ENCODE measurements around the gene SLX9. TPM values are rescaled to one million over a fixed set of nuclear protein-coding genes. Genes with fewer than 3 reads are reported as not detected.
A peak's percentile ranks its signal among the peaks of the same experiment; 100 is the strongest.

Gene SLX9
- total and polyA plus RNA-seq, 5 donors from 2014 or later: 7.6 to 21.8 (median 10.1) TPM

DNA sequence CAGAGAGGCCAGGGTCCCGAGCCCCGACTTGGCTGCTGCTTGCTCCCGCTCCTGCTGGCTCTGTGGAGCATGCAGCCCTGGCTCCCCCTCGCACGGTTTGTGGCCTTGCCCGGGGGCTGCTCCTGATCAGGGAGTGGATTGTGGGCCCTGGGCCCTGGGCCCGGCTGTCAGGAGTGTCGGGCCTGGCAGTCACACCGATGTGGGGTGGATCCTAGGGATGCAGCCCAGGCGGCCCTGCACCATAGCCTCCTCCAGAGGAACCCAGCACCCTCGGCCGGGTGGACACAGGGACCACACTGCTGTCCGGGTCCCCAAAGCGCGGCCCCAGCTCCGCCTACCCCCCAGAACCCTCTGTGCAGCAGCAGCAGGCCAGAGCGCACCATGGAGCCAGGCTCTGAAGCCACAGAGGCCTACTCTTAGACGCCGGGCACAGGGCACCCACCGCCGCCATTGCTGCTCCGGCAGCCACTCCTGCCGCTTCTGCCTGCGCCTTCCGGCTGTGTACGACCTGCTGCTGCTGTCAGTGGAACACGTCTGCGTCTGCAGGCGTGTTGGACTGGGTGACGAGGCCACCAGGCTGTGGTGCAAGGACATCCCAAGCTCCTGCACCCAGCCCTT is 9.4 kb downstream of the SLX9 start:
- Histone ChIP-seq H3K27ac (ENCODE audit: insufficient read depth, low read length, poor library complexity, severe bottlenecking) (no peak overlapping the region), H3K4me3 (ENCODE audit: low read depth, low read length) (no peak overlapping the region), H3K4me1 (ENCODE audit: control insufficient read depth, insufficient read depth, low read length, poor library complexity, severe bottlenecking) (peaks cover 10% of the 10 kb centered on the region), H3K36me3 (ENCODE audit: control insufficient read depth, insufficient read depth, low read length) (peaks cover 17% of the 10 kb centered on the region), H3K9me3 (ENCODE audit: control insufficient read depth in 2 of 2, low read length in 2 of 2) (no peaks in the 10 kb centered on the region), H3K27me3 (ENCODE audit: control insufficient read depth, insufficient read depth, low read length) (no peaks in the 10 kb centered on the region)
- Mint-ChIP-seq H3K9me3 (no peaks in the 10 kb centered on the region), H3K36me3 (peaks cover 4% of the 10 kb centered on the region), H3K4me3 (peak overlapping the region in 1 of 4 donors; percentile 63), H3K4me1 (peaks cover 0 to 28% (median 7%) of the 10 kb centered on the region in 4 donors), H3K27ac (no peak overlapping the region), H3K27me3 (no peaks in the 10 kb centered on the region)
- no peak for DNase-seq
- ATAC-seq (ENCODE audit: low read depth in 2 of 2): no peak

DNA sequence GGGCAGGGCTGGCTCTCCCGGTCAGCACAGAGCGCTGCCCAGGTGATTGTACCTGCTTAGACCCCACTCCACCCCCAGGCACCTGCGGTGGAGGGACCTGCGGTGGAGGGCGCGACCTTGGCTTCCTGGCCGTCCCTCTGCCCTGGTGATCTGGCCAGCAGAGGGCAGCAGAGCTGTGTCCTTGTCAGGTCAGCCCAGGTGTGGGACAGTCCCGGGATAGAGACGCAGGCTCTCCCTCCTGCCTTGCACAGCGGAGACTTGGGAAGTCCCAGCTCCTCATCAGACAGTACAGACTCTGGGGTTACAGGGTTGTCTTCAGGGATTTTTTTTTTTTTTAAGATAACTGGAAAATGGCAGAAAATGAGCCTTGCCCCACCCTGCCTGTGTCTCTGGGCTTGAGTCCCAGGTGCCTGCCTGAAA is 10.0 kb downstream of the SLX9 start:
- no peaks in the 10 kb centered on the region for H3K27me3 Mint-ChIP-seq
- H3K27ac Mint-ChIP-seq: no peak overlapping the region
- H3K9me3 Mint-ChIP-seq: no peaks in the 10 kb centered on the region
- H3K4me1 ChIP-seq (ENCODE audit: control insufficient read depth, insufficient read depth, low read length, poor library complexity, severe bottlenecking): peaks cover 10% of the 10 kb centered on the region
- no peaks in the 10 kb centered on the region for H3K27me3 ChIP-seq (ENCODE audit: control insufficient read depth, insufficient read depth, low read length)
- no peak overlapping the region for H3K4me3 ChIP-seq (ENCODE audit: low read depth, low read length)
- peak overlapping the region in 1 of 4 donors; percentile 63 for H3K4me3 Mint-ChIP-seq
- peaks cover 15% of the 10 kb centered on the region for H3K36me3 ChIP-seq (ENCODE audit: control insufficient read depth, insufficient read depth, low read length)
- H3K4me1 Mint-ChIP-seq: peaks cover 0 to 27% (median 6%) of the 10 kb centered on the region in 4 donors
- no peak overlapping the region for H3K27ac ChIP-seq (ENCODE audit: insufficient read depth, low read length, poor library complexity, severe bottlenecking)
- DNase-seq (peak; percentile 72 to 75 (median 75)), ATAC-seq (ENCODE audit: low read depth in 2 of 2) (peak; percentile 75 to 85)
- peaks cover 2% of the 10 kb centered on the region for H3K36me3 Mint-ChIP-seq
- no peaks in the 10 kb centered on the region for H3K9me3 ChIP-seq (ENCODE audit: control insufficient read depth in 2 of 2, low read length in 2 of 2)

DNA sequence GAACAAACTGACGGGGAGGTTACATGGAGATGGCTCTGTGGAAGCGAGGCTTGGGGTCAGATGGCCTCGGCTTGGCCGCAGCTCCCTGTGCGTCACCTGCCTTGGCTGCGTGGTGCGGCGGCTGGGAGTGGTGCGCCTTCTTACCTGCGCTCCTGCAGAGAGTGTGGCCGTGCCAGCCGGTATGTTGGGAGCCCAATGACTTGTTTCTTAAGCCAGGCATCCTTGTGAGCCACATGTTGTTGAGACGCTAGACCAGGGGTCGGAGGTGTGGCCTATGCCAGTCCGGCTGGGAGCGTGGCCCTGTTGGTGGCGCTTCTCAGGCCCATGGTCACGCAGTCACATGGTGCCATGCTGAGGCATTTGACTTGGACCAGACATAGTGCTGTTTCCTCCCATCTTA is 10.5 kb downstream of the SLX9 start:
- peaks cover 11% of the 10 kb centered on the region for H3K36me3 ChIP-seq (ENCODE audit: control insufficient read depth, insufficient read depth, low read length)
- no peak overlapping the region for H3K4me3 Mint-ChIP-seq

DNA sequence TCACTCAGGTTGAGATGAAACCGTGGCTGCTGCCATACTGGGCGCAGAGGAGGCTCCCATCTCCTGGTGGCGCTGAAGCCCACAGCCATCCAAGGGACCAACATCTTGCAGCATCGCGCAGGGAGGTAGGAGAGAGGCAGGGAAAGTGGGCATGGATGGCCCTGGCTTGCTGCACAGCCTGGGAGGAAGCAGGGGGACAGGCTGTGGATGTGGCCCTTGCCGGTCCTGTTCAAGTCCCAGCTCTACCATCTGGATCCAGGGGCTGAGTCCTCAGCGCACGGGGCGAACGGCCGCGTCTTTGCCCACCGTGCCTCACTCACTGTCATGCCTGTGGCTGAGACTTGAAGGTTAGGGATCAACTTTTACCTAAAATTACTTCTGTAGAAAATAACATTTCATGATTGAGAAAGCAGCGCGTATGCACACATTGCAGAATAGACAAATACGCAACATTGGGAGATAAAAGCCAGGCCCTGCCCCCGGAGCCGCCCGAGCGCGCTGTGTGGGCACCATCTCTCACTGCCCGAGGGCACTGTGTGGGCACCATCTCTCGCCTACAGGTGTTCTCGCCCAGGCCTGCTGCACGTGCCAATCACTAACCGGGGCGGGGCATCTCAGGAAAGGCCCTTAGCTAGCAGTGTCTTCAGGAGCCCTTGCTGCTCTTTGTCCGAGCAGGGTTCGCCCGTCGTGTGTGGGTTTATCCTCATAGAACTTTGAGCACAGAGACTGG is 11.5 kb downstream of the SLX9 start:
- peaks cover 0 to 26% (median 6%) of the 10 kb centered on the region in 4 donors for H3K4me1 Mint-ChIP-seq
- no peaks in the 10 kb centered on the region for H3K9me3 Mint-ChIP-seq
- H3K27me3 Mint-ChIP-seq: no peaks in the 10 kb centered on the region
- H3K4me1 ChIP-seq (ENCODE audit: control insufficient read depth, insufficient read depth, low read length, poor library complexity, severe bottlenecking): peaks cover 10% of the 10 kb centered on the region
- H3K36me3 Mint-ChIP-seq: peaks cover 10% of the 10 kb centered on the region
- ATAC-seq (ENCODE audit: low read depth in 2 of 2) (no peak), DNase-seq (no peak)
- no peak overlapping the region for H3K4me3 Mint-ChIP-seq
- H3K27me3 ChIP-seq (ENCODE audit: control insufficient read depth, insufficient read depth, low read length): no peaks in the 10 kb centered on the region
- no peak overlapping the region for H3K27ac ChIP-seq (ENCODE audit: insufficient read depth, low read length, poor library complexity, severe bottlenecking)
- peaks cover 10% of the 10 kb centered on the region for H3K36me3 ChIP-seq (ENCODE audit: control insufficient read depth, insufficient read depth, low read length)
- H3K4me3 ChIP-seq (ENCODE audit: low read depth, low read length): no peak overlapping the region
- H3K9me3 ChIP-seq (ENCODE audit: control insufficient read depth in 2 of 2, low read length in 2 of 2): no peaks in the 10 kb centered on the region
- no peak overlapping the region for H3K27ac Mint-ChIP-seq

More for the DNA sequence above, 10.5 kb downstream of the SLX9 start:
- no peak overlapping the region for H3K27ac ChIP-seq (ENCODE audit: insufficient read depth, low read length, poor library complexity, severe bottlenecking)
- peaks cover 0 to 26% (median 6%) of the 10 kb centered on the region in 4 donors for H3K4me1 Mint-ChIP-seq
- no peak for DNase-seq
- H3K9me3 ChIP-seq (ENCODE audit: control insufficient read depth in 2 of 2, low read length in 2 of 2): no peaks in the 10 kb centered on the region
- H3K4me3 ChIP-seq (ENCODE audit: low read depth, low read length): no peak overlapping the region
- peaks cover 2% of the 10 kb centered on the region for H3K36me3 Mint-ChIP-seq
- H3K27ac Mint-ChIP-seq: no peak overlapping the region
- no peak for ATAC-seq (ENCODE audit: low read depth in 2 of 2)
- no peaks in the 10 kb centered on the region for H3K27me3 Mint-ChIP-seq
- H3K27me3 ChIP-seq (ENCODE audit: control insufficient read depth, insufficient read depth, low read length): no peaks in the 10 kb centered on the region
- H3K9me3 Mint-ChIP-seq: no peaks in the 10 kb centered on the region
- H3K4me1 ChIP-seq (ENCODE audit: control insufficient read depth, insufficient read depth, low read length, poor library complexity, severe bottlenecking): peaks cover 10% of the 10 kb centered on the region

DNA sequence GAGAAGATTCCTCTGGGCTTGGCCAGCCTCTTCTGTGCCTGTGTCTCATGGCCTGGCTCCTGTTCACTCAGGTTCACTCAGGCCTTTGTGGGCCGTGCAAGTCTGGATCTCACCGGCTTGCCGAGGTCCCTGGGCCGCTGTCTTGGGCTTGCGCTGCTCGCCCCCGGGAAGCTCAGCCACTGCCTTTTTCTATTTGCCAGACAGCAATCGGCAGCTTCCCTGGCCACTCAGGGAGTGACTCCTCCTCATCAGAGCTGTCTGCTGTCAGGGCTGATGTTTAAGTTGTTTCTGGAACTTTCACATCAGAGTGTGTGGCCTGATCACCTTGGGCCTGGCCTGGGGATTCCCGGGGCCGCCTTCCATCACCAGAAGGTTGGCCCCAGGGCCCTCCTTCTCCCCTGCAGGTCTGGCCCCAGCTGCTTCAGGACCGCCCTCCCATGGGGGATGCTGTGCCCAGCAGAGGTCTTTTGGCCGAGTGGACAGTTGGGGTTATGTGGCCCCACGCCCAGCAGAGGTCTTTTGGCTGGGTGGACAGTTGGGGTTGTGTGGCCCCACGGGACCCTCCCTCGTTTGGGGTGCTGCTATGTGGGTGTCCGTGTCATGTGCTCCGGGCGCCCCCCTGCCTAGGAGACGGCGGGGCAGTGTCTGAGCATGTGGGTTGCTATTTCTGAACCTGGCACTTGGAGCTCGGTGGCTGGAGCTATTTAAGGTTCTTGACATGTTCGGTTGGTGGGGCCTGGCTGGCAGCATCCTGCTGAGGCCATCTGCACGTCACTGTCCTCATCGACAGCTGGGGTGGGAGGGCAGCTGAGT is 12.5 kb downstream of the SLX9 start:
- Histone ChIP-seq H3K9me3 (ENCODE audit: control insufficient read depth in 2 of 2, low read length in 2 of 2) (no peaks in the 10 kb centered on the region), H3K4me3 (ENCODE audit: low read depth, low read length) (no peak overlapping the region), H3K4me1 (ENCODE audit: control insufficient read depth, insufficient read depth, low read length, poor library complexity, severe bottlenecking) (peaks cover 10% of the 10 kb centered on the region), H3K27me3 (ENCODE audit: control insufficient read depth, insufficient read depth, low read length) (no peaks in the 10 kb centered on the region), H3K27ac (ENCODE audit: insufficient read depth, low read length, poor library complexity, severe bottlenecking) (no peak overlapping the region), H3K36me3 (ENCODE audit: control insufficient read depth, insufficient read depth, low read length) (peaks cover 12% of the 10 kb centered on the region)
- ATAC-seq (ENCODE audit: low read depth in 2 of 2) (no peak), DNase-seq (no peak)
- H3K4me3 Mint-ChIP-seq: no peak overlapping the region
- peaks cover 11% of the 10 kb centered on the region for H3K36me3 Mint-ChIP-seq
- H3K9me3 Mint-ChIP-seq: no peaks in the 10 kb centered on the region
- peaks cover 0 to 24% (median 6%) of the 10 kb centered on the region in 4 donors for H3K4me1 Mint-ChIP-seq
- no peak overlapping the region for H3K27ac Mint-ChIP-seq
- no peaks in the 10 kb centered on the region for H3K27me3 Mint-ChIP-seq

DNA sequence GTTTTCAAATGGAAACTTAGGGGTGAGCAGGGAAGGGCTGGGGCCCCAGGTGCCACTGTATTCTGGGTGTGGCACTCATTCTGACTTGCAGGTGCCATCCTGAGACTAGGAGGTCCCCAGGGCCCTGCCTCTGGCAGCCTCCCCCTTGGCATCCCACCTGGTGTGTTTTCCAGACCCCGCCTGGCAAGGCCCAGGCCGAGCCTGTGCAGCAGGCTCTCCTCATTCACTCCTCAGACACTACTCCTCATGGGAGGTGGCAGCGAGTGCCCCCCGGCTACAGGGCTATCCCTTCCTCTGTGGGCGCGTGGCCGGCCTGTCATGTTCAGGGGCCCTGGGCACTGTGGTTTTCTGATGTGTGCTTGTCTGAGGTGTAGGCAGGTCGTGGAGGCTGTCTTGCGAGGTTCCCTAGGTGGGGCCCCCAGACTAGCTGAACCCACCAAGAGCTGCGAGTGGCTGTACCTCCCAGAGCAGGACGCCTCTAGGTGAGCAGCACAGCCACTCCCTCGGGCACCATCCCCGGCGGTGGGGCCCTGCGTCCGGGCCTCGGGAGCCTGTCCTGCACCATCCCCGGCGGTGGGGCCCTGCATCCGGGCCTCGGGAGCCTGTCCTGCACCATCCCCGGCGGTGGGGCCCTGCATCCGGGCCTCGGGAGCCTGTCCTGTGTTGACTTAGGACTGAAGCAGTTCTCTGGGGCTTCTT is 13.2 kb downstream of the SLX9 start:
- no peak for ATAC-seq (ENCODE audit: low read depth in 2 of 2)

DNA sequence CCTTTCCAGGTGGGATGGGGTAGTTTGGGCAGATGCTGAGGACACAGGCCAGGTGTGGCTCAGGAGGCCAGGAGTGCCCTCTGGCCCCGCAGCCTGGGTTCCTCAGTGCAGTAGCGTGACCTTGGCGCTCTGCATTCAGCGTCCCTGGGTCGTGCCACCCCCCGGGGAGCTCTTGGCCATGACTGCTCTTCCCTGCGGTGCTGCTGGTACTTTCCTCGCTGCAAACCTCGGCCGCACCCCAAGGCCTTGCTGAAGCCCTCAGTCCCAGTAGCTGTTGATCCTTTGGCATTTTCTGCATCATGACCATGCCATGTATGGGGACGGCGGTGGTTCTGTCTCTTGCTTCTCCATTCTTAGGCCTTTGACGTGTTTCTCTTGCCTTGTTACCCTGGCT is 13.8 kb downstream of the SLX9 start:
- peaks cover 15% of the 10 kb centered on the region for H3K36me3 ChIP-seq (ENCODE audit: control insufficient read depth, insufficient read depth, low read length)
- ATAC-seq (ENCODE audit: low read depth in 2 of 2): no peak
- no peak for DNase-seq

More for the DNA sequence above, 13.2 kb downstream of the SLX9 start:
- no peaks in the 10 kb centered on the region for H3K27me3 Mint-ChIP-seq
- H3K36me3 Mint-ChIP-seq: peaks cover 16% of the 10 kb centered on the region
- Histone ChIP-seq H3K27ac (ENCODE audit: insufficient read depth, low read length, poor library complexity, severe bottlenecking) (no peak overlapping the region), H3K9me3 (ENCODE audit: control insufficient read depth in 2 of 2, low read length in 2 of 2) (no peaks in the 10 kb centered on the region), H3K4me3 (ENCODE audit: low read depth, low read length) (no peak overlapping the region), H3K4me1 (ENCODE audit: control insufficient read depth, insufficient read depth, low read length, poor library complexity, severe bottlenecking) (peaks cover 10% of the 10 kb centered on the region), H3K27me3 (ENCODE audit: control insufficient read depth, insufficient read depth, low read length) (no peaks in the 10 kb centered on the region), H3K36me3 (ENCODE audit: control insufficient read depth, insufficient read depth, low read length) (peaks cover 15% of the 10 kb centered on the region)
- no peaks in the 10 kb centered on the region for H3K9me3 Mint-ChIP-seq
- H3K4me1 Mint-ChIP-seq: peaks cover 0 to 23% (median 6%) of the 10 kb centered on the region in 4 donors
- H3K27ac Mint-ChIP-seq: no peak overlapping the region
- H3K4me3 Mint-ChIP-seq: no peak overlapping the region
- no peak for DNase-seq

More for the DNA sequence above, 13.8 kb downstream of the SLX9 start:
- Mint-ChIP-seq H3K9me3 (no peaks in the 10 kb centered on the region), H3K27me3 (no peaks in the 10 kb centered on the region), H3K4me1 (peaks cover 0 to 23% (median 6%) of the 10 kb centered on the region in 4 donors), H3K36me3 (peaks cover 16% of the 10 kb centered on the region), H3K4me3 (no peak overlapping the region), H3K27ac (no peak overlapping the region)
- no peaks in the 10 kb centered on the region for H3K9me3 ChIP-seq (ENCODE audit: control insufficient read depth in 2 of 2, low read length in 2 of 2)
- no peaks in the 10 kb centered on the region for H3K27me3 ChIP-seq (ENCODE audit: control insufficient read depth, insufficient read depth, low read length)
- H3K27ac ChIP-seq (ENCODE audit: insufficient read depth, low read length, poor library complexity, severe bottlenecking): no peak overlapping the region
- no peak overlapping the region for H3K4me3 ChIP-seq (ENCODE audit: low read depth, low read length)
- H3K4me1 ChIP-seq (ENCODE audit: control insufficient read depth, insufficient read depth, low read length, poor library complexity, severe bottlenecking): peaks cover 10% of the 10 kb centered on the region
